Measurements from ENCODE around the gene KIF26B. TPM values are rescaled to one million over a fixed set of nuclear protein-coding genes. Genes with fewer than 3 reads are reported as not detected.

The KIF26B gene
- polyA plus RNA-seq, 2 of the 4 experiments (the other 2 are of a cell fraction) = 0.01 to 0.04 TPM

GRCh38 chr1:245537992-245538391, 383.2 kb downstream of the KIF26B start:
- FAIRE-seq (no peak), DNase-seq (ENCODE audit: low read depth in 1 of 2, low spot score in 1 of 2) (no peak), ATAC-seq (no peak)
- H3K4me1 ChIP-seq = no peaks in the 10 kb centered on the region
- 28% methylated on average over 3 of the region's 3 CpGs for WGBS (ENCODE audit: missing lambda C conversion rate)
- POLR2A ChIA-PET = no interaction called here
- no peak overlapping the region for H3K4me2 ChIP-seq
- no peak for TF ChIP-seq HOXA7 (CRISPR knock-in tag; IDR thresholded peaks at IDR 0.05)
- H3K9me3 ChIP-seq = no peaks in the 10 kb centered on the region
- H3K27ac ChIP-seq = no peak overlapping the region
- H3K4me3 ChIP-seq = no peak overlapping the region
- CTCF ChIA-PET = interaction anchor here (0.7 kb wide), 1 partner anchor 51 kb away, joined by 3 read pairs; no protein-coding TSS in a partner anchor

- TF ChIP-seq, protein P1, sequence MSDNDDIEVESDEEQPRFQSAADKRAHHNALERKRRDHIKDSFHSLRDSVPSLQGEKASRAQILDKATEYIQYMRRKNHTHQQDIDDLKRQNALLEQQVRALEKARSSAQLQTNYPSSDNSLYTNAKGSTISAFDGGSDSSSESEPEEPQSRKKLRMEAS (IDR thresholded peaks at IDR 0.05) = no peak
- no peak for TF ChIP-seq TFCP2L1 (CRISPR knock-in tag; IDR thresholded peaks at IDR 0.05)
- TF ChIP-seq PHF8 (IDR thresholded peaks at IDR 0.05; ENCODE audit: borderline replicate concordance, low read depth) = no peak
- no peak for TF ChIP-seq ESRRA (IDR thresholded peaks at IDR 0.05; ENCODE audit: borderline replicate concordance, low read length)
- no peak for TF ChIP-seq MAZ (IDR thresholded peaks at IDR 0.05; ENCODE audit: borderline replicate concordance, low read depth, low read length)
- TF ChIP-seq, protein P2, sequence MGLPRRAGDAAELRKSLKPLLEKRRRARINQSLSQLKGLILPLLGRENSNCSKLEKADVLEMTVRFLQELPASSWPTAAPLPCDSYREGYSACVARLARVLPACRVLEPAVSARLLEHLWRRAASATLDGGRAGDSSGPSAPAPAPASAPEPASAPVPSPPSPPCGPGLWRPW (IDR thresholded peaks at IDR 0.05) = no peak
- TF ChIP-seq ZC3H11A (IDR thresholded peaks at IDR 0.05) = no peak
- ChIA-PET CTCF (no interaction called here), POLR2A (no interaction called here)
- FAIRE-seq = no peak
- H3K27ac ChIP-seq = no peak overlapping the region
- no peak overlapping the region for H3K4me2 ChIP-seq
- DNase-seq (ENCODE audit: low read depth in 1 of 2, low spot score in 1 of 2) = no peak
- H3K4me3 ChIP-seq = no peak overlapping the region
- WGBS (ENCODE audit: missing lambda C conversion rate) = 47% methylated on average over 3 of the region's 3 CpGs
- ATAC-seq = no peak
- H3K9me3 ChIP-seq = no peaks in the 10 kb centered on the region
- no peaks in the 10 kb centered on the region for H3K4me1 ChIP-seq
Observed at GRCh38 chr1:245538671-245539070, 383.9 kb downstream of the KIF26B start.

DNA sequence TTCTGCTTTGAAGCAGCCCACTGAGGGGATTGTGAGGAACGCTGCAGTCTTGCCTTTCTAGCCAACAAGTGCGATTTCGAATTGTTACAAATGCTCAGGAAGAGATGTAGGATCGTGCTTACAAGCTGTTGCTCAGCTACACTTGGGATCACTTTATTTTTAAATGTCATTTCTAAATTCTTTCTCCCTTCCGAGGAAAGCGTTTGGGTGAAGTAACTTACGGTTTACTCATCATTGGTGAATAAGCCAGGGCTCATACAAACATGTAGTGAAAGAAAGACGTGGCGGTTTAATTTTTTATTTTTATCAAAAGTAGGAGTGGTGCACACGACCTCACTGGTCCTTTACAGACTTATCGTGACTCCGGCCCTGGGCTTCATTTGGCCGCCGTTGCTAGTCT, 386.6 kb downstream of the KIF26B start:
- CTCF ChIA-PET = no interaction called here
- POLR2A ChIA-PET = no interaction called here
- FAIRE-seq (no peak), ATAC-seq (no peak), DNase-seq (ENCODE audit: low read depth in 1 of 2, low spot score in 1 of 2) (no peak)
- H3K27ac ChIP-seq = no peak overlapping the region
- WGBS (ENCODE audit: missing lambda C conversion rate) = 69% methylated on average over 14 of the region's 14 CpGs
- TF ChIP-seq, protein P3, sequence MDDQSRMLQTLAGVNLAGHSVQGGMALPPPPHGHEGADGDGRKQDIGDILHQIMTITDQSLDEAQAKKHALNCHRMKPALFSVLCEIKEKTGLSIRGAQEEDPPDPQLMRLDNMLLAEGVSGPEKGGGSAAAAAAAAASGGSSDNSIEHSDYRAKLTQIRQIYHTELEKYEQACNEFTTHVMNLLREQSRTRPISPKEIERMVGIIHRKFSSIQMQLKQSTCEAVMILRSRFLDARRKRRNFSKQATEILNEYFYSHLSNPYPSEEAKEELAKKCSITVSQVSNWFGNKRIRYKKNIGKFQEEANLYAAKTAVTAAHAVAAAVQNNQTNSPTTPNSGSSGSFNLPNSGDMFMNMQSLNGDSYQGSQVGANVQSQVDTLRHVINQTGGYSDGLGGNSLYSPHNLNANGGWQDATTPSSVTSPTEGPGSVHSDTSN (IDR thresholded peaks at IDR 0.05) = no peak
- TF ChIP-seq CHD2 (IDR thresholded peaks at IDR 0.05; ENCODE audit: low read length, partially characterized antibody) (no peak), HOXA7 (CRISPR knock-in tag; IDR thresholded peaks at IDR 0.05) (no peak), PHF8 (IDR thresholded peaks at IDR 0.05; ENCODE audit: borderline replicate concordance, low read depth) (no peak), HDAC2 (IDR thresholded peaks at IDR 0.05) (no peak), SMC3 (IDR thresholded peaks at IDR 0.05) (no peak), NFE2L2 (conservative IDR thresholded peaks at IDR 0.05; ENCODE audit: low read length) (no peak), POLR2A (IDR thresholded peaks at IDR 0.05; ENCODE audit: low read length) (no peak), HEYL (CRISPR knock-in tag; IDR thresholded peaks at IDR 0.05) (no peak), ZNF302 (CRISPR knock-in tag; IDR thresholded peaks at IDR 0.05) (no peak), BHLHE40 (IDR thresholded peaks at IDR 0.05; ENCODE audit: low read depth, low read length) (no peak), E2F6 (IDR thresholded peaks at IDR 0.05; ENCODE audit: borderline replicate concordance, low read depth) (no peak), RARB (CRISPR knock-in tag; IDR thresholded peaks at IDR 0.05) (no peak), MAZ (IDR thresholded peaks at IDR 0.05; ENCODE audit: borderline replicate concordance, low read depth, low read length) (no peak), CBX2 (IDR thresholded peaks at IDR 0.05; ENCODE audit: borderline replicate concordance, low read depth) (no peak), ESRRA (IDR thresholded peaks at IDR 0.05; ENCODE audit: borderline replicate concordance, low read length) (no peak)
- TF ChIP-seq, protein P4, sequence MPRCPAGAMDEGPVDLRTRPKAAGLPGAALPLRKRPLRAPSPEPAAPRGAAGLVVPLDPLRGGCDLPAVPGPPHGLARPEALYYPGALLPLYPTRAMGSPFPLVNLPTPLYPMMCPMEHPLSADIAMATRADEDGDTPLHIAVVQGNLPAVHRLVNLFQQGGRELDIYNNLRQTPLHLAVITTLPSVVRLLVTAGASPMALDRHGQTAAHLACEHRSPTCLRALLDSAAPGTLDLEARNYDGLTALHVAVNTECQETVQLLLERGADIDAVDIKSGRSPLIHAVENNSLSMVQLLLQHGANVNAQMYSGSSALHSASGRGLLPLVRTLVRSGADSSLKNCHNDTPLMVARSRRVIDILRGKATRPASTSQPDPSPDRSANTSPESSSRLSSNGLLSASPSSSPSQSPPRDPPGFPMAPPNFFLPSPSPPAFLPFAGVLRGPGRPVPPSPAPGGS (IDR thresholded peaks at IDR 0.05) = no peak
- no peaks in the 10 kb centered on the region for H3K4me1 ChIP-seq
- no peaks in the 10 kb centered on the region for H3K9me3 ChIP-seq
- H3K4me2 ChIP-seq = no peak overlapping the region
- no peak overlapping the region for H3K4me3 ChIP-seq

All from A549 (cell line).